ENCODE measurements around the gene LRFN2.

Gene LRFN2

GRCh38 chr6:40397287-40398033 is 189.7 kb downstream of the LRFN2 start:
- no peak for DNase-seq

DNA sequence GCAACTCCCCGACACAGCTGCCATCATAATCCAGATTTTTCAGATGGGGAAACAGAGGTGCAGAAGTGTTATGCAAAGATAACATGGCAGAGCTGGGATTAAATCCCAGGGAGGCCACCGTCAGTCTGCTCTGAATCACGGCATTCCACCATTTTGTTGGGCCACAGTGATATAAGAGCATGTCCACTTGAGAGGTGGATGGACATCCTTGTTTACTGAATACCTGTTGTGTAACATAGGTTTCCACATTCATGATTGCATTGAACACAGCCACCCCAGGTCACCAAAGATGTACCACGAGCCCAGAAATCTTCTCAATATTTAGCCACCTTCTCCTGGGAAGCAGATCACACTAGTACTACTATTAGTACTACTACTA is 191.5 kb downstream of the LRFN2 start:
- no peak for DNase-seq

- no peak for DNase-seq
These were observed 192.0 kb downstream of the LRFN2 start for GRCh38 chr6:40395066-40395697.

GRCh38 chr6:40394381-40394780 is 192.8 kb downstream of the LRFN2 start:
- no peak for DNase-seq

GRCh38 chr6:40393641-40394040 is 193.5 kb downstream of the LRFN2 start:
- no peak for DNase-seq

GRCh38 chr6:40392589-40392988 is 194.6 kb downstream of the LRFN2 start:
- DNase-seq, result no peak

- DNase-seq, result no peak
These were observed 195.2 kb downstream of the LRFN2 start for GRCh38 chr6:40391851-40392517.

GRCh38 chr6:40391086-40391485 is 196.1 kb downstream of the LRFN2 start:
- no peak for DNase-seq

DNA sequence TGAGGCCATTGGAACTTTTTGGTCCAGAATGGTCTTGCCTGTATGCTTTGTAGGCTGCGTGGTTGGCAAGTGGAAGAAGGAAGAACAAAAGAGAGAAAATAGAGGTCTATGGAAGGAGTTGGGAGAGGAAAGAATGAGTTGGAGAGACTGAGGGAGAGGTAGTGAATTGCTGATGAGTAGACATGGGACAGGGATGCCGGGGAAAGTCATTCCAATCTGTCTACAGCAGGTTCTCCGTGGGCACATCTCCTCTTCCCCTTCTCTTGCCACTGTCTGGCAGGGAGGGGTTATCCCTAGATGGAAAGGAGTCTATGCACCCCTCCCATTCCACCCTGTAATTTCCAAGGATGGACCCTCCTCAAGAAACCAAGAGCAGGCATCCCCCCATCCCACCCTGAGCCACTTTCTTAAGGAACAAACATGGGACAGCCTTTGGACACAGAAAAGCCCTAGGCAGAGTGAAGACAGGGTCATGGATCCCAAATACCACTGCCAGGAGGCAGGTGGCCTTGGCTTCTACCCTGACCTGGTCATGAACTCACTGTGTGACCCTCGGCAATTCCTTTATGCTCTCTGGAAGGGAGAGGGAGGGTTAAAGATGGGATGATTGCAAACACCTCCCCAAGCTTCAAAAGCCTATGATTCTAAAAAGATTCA is 196.9 kb downstream of the LRFN2 start:
- DNase-seq, result no peak

GRCh38 chr6:40389254-40389653 is 197.9 kb downstream of the LRFN2 start:
- DNase-seq, result no peak

- DNase-seq, result no peak
These were observed 199.3 kb downstream of the LRFN2 start for GRCh38 chr6:40387871-40388264.

GRCh38 chr6:40387127-40387870 is 199.9 kb downstream of the LRFN2 start:
- no peak for DNase-seq

DNA sequence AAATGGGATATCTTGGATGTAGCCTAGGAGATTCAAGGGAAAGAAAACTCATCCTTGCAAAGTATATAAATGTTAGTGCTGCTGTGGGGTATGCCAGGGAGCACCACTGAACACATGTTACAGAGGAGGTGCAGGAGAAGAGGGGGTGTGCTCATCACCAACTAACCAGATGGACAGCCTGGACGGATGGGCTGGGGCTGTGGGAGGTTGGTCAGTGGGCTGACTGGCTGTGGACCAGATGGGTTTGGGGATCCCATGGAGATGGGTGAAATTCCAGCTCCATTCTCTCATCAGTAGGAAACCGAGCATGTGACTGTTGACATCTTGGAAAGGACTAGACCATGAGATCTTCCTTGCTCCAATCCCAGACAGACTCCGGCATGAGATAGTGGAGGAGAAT is 201.0 kb downstream of the LRFN2 start:
- no peak for DNase-seq

DNA sequence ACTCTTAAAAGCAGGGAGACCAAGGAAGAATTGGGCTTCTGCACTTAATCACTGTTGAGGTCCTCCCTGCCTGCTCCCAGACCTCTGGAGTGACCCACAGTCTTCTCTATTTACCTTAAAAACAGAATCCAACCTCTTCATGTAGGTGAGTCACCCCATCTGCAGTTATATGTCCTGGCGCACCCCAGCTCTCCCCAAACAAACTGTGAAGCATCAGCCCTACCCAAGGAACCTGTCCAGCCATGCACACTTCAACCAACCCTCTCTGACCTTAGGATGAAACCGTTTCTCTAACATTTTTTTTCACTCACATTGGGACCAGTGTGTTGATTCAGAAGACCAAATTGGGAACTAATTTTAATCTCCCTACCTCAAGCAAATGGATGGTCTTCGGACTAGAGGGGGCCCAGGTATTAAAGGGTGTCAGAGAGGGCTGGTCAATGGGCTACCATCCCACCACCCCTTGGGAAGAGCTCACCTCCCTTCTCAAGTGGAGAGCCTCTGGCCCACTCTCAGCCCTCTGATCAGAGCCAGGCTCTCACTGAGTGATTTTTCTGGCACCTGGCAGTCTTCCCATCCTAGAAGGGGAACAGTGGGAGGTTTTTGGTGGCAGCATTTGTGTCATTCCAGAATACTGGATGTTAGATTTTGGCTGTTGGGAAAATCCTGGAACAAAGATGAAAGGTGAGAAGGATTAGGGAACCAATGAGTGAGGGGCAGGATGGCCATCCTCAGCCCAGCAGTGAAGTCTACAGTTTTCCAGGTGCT is 203.6 kb downstream of the LRFN2 start:
- DNase-seq, result no peak

- DNase-seq, result no peak
These were observed 206.9 kb downstream of the LRFN2 start for GRCh38 chr6:40380271-40380670.

DNA sequence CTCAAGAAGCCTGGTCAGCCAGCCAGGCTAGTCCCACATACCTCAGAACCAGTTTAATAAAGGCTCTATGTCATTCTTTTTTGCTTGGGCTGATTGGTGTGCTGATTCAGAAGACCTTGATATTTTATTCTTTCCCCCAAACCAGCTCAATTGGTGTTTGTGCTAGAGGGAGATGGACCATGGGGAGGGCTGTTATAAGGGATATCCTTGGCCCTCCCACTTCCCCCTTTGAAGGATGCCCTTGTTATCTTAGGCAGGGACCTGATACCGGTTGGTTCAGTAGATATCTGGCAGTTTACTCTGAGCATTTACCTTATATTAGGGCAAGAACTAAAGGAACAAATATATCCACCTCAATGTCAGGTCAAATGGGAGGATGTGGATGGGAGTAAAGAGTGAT is 207.4 kb downstream of the LRFN2 start:
- no peak for DNase-seq

DNA sequence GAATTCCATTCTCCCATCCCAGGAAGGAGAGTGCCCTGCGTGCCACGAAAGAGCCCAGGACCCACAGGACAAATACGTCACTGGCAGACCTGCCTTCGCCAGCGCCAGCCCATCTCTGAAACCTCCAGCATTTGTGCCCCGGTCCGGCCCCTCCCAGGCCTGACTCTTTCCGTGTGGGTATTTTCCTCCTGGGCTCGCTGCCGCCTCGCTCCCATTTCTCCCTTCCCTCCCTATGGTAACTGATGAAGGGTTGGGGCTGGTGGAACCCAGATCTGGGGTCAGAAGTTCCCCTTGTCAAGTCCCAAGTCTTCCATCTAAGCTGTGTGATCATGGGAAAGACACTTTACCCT is 208.5 kb downstream of the LRFN2 start:
- no peak for DNase-seq

- no peak for DNase-seq
These were observed 209.0 kb downstream of the LRFN2 start for GRCh38 chr6:40378071-40378724.

DNA sequence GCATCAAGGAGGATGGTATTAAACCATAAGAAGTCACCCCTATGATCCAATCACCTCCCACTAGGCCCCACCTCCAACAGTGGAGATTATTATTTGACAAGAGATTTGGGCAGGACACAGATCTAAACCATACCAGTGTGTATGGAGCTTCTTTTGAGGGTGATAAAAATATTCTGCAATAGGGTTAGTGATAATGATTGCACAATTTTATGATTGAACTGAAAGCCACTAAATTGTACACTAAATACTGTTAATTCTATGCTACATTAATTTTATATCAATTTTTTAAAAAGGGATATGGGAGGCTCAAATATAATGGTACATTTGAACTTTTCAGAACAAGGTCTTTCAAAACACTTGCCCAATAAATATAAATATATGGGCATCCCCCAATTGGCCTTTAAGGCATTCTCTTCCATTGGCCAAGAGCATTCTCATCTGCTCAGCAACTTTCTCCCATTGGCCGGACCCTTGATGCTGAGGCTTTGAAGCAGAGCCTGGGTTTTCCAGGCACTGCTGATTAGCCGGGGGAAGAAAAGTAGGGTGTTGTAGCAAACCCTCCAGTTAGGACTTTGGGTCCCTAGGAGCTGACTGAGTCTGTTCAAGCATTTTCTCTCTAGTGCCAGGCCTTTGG is 209.9 kb downstream of the LRFN2 start:
- DNase-seq, result no peak

DNA sequence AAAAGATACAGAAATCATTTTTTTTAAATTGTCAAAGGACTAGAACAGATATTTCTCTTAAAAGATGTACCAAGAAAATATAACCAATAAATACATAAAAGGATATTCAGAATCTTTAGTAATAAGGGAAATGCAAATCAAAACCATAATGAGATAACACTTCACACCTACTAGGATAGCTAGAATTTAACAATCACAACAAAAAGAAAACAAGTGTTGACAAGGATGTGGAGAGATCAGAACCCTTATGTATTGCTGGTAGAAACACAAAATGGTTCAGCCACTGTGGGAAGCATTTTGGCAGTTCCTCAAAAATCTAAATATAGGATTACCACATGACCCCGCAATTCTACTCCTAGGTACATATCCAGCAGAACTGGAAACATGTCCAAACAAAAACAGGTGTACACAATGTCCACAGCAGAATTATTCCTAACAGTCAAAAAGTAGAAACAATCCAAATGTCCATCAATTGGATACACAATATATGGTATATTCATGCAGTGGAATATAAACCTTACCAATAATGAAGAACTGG is 211.0 kb downstream of the LRFN2 start:
- DNase-seq, result no peak

DNA sequence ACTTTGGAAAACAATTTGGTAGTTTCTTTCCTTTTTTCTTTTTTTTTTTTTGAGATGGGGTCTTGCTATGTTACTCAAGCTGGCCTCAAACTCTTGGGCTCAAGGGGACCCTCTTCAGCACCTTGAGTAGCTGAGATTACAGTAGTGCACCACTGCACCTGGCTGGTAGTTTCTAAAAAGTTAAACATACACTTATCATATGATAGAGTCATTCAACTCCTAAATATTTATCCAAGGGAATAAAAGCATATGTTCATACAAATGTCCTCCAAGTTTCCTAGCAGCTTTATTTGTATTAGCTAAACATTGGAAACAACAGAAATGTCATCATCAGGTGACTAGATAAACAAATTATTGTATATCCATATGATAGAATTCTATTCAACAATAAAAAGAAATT is 213.9 kb downstream of the LRFN2 start:
- no peak for DNase-seq
